GM23248 (cell line): ENCODE data around the gene KLF7. TPM values are rescaled to one million over a fixed set of nuclear protein-coding genes. Genes with fewer than 3 reads are reported as not detected.

ENCODE experiments used
- DNase-seq: peaks from one replicate; pipeline ENCODE4 v3.0.0-alpha.2; 2015
- H2AFZ ChIP-seq: fragments of 200-600 bp; sonication (generic); 2 replicates; pipeline ENCODE4 v1.6.1; 2016; ENCODE audit warnings: antibody characterized with exemption
- H3F3A ChIP-seq: fragments of 200-600 bp; sonication (generic); 2 replicates; pipeline ENCODE4 v1.6.1; 2016; ENCODE audit warnings: mild to moderate bottlenecking, antibody characterized with exemption, mixed run types; ENCODE audit not compliant: insufficient read depth
- H3K27ac ChIP-seq: fragments of 200-600 bp; sonication (generic); 2 replicates; pipeline ENCODE4 v1.5.1; 2016; ENCODE audit warnings: mild to moderate bottlenecking
- H3K27me3 ChIP-seq: fragments of 200-600 bp; sonication (generic); replicated peaks from 2 replicates; pipeline ENCODE4 v1.6.1; 2016; ENCODE audit warnings: mild to moderate bottlenecking; ENCODE audit not compliant: insufficient read depth
- H3K36me3 ChIP-seq: fragments of 200-600 bp; sonication (generic); 2 replicates; pipeline ENCODE4 v1.6.1; 2016; ENCODE audit warnings: low read depth, mild to moderate bottlenecking
- H3K4me1 ChIP-seq: fragments of 200-600 bp; sonication (generic); 2 replicates; pipeline ENCODE4 v1.6.1; 2016; ENCODE audit warnings: mild to moderate bottlenecking; ENCODE audit not compliant: insufficient read depth
- H3K4me2 ChIP-seq: fragments of 200-600 bp; sonication (generic); one replicate; pipeline ENCODE4 v1.6.1; 2016; ENCODE audit warnings: mild to moderate bottlenecking; ENCODE audit not compliant: unreplicated experiment
- H3K4me3 ChIP-seq: fragments of 200-600 bp; sonication (generic); 2 replicates; pipeline ENCODE4 v1.5.1; 2016; ENCODE audit warnings: mild to moderate bottlenecking
- H3K79me2 ChIP-seq: fragments of 200-600 bp; sonication (generic); 2 replicates; pipeline ENCODE4 v1.6.1; 2016; ENCODE audit warnings: mild to moderate bottlenecking; ENCODE audit not compliant: insufficient read depth
- H3K9ac ChIP-seq: fragments of 200-600 bp; sonication (generic); 2 replicates; pipeline ENCODE4 v1.6.1; 2016; ENCODE audit warnings: mild to moderate bottlenecking
- H3K9me2 ChIP-seq: fragments of 200-600 bp; sonication (generic); 2 replicates; pipeline ENCODE4 v1.6.1; 2016; ENCODE audit warnings: mixed run types, mild to moderate bottlenecking, moderate library complexity; ENCODE audit not compliant: insufficient read depth
- H3K9me3 ChIP-seq: fragments of 200-600 bp; sonication (generic); one replicate; pipeline ENCODE4 v1.6.1; 2017; ENCODE audit warnings: low read depth
- H4K20me1 ChIP-seq: fragments of 200-600 bp; sonication (generic); 2 replicates; pipeline ENCODE4 v1.6.0; 2016; ENCODE audit not compliant: insufficient read depth
- EZH2 ChIP-seq: fragments of 200-600 bp; sonication (generic); IDR thresholded peaks from 2 replicates; pipeline ENCODE4 v1.6.1; 2018; ENCODE audit warnings: antibody characterized with exemption, mild to moderate bottlenecking; ENCODE audit not compliant: insufficient read depth, poor library complexity, severe bottlenecking
- EZH2phosphoT487 ChIP-seq: fragments of 200-600 bp; sonication (generic); IDR thresholded peaks from 2 replicates; pipeline ENCODE4 v1.6.1; 2018; ENCODE audit warnings: antibody characterized with exemption, moderate library complexity, mild to moderate bottlenecking, low read depth; ENCODE audit not compliant: insufficient read depth
- WGBS, 2 experiments: methylation state at CpG; one replicate each; pipeline ENCODE4 v1.1.6; 2015 to 2017; ENCODE audit warnings: low lambda C conversion rate in 2 of 2, low coverage in 1 of 2; ENCODE audit errors: missing lambda C conversion rate in 2 of 2; 5-methylcytosine and 5-hydroxymethylcytosine counted together
- in situ Hi-C: fragments of 300-500 bp; cut with MboI; formaldehyde crosslinking; loops from 2 replicates; pipeline ENCODE4 v1.15.0; 2020
- polyA plus RNA-seq: library from polyadenylated mRNA; unstranded; fragments of >200 nt; fragmentation: Nextera tagmentation; extraction: Ambion mirVana; gene quantifications from 2 replicates; pipeline ENCODE4 v1.2.1, GENCODE V29; 2016
- total RNA-seq: library from RNA; depleted of rRNA; stranded (reverse); fragments of >200 nt; shearing (Covaris generic); gene quantifications from 2 replicates; pipeline ENCODE4 v1.2.3, GENCODE V29; 2014

KLF7 gene
- total and polyA plus RNA-seq, 2 experiments from 2014 or later, result 22.5 to 39.4 TPM

- Histone ChIP-seq H3K9ac (no peak overlapping the region), H3F3A (peaks cover 7% of the 10 kb centered on the region), H3K79me2 (peaks cover 100% of the 10 kb centered on the region), H3K36me3 (peaks cover 40% of the 10 kb centered on the region), H3K4me2 (no peak overlapping the region), H3K27ac (no peak overlapping the region), H3K4me1 (peaks cover 3% of the 10 kb centered on the region; the same call in 1 of the 2 replicates), H2AFZ (no peak overlapping the region), H3K4me3 (no peak overlapping the region), H3K9me2 (no peaks in the 10 kb centered on the region), H3K27me3 (no peaks in the 10 kb centered on the region), H4K20me1 (0 out of 2 replicates have a peak, but pooled peaks cover 3% of the 10 kb centered on the region), H3K9me3 (no peaks in the 10 kb centered on the region)
- TF ChIP-seq EZH2 (no peak), EZH2phosphoT487 (no peak)
- in situ Hi-C loops, result no loop called here
- DNase-seq, result no peak
- 81 to 89% methylated on average over 3 of the region's 3 CpGs for WGBS, 2 experiments
These were observed 76.9 kb downstream of the KLF7 start for GRCh38 chr2:207088839-207089238.

- Histone ChIP-seq H3K36me3 (peaks cover 45% of the 10 kb centered on the region), H3K9me3 (no peaks in the 10 kb centered on the region), H3K79me2 (peaks cover 100% of the 10 kb centered on the region), H3K27me3 (no peaks in the 10 kb centered on the region), H3K27ac (no peak overlapping the region), H3K9me2 (no peaks in the 10 kb centered on the region), H3K4me2 (no peak overlapping the region), H3K9ac (no peak overlapping the region), H3F3A (peaks cover 12% of the 10 kb centered on the region), H3K4me3 (no peak overlapping the region), H2AFZ (no peak overlapping the region), H4K20me1 (0 out of 2 replicates have a peak, but pooled peaks cover 3% of the 10 kb centered on the region), H3K4me1 (peaks cover 8% of the 10 kb centered on the region; the same call in 1 of the 2 replicates)
- WGBS, 2 experiments, result 91 to 92% methylated on average over 7 of the region's 7 CpGs
- in situ Hi-C loops, result no loop called here
- no peak for DNase-seq
- TF ChIP-seq EZH2phosphoT487, result no peak
- no peak for TF ChIP-seq EZH2
These were observed 77.5 kb downstream of the KLF7 start for GRCh38 chr2:207088276-207088675.

DNA sequence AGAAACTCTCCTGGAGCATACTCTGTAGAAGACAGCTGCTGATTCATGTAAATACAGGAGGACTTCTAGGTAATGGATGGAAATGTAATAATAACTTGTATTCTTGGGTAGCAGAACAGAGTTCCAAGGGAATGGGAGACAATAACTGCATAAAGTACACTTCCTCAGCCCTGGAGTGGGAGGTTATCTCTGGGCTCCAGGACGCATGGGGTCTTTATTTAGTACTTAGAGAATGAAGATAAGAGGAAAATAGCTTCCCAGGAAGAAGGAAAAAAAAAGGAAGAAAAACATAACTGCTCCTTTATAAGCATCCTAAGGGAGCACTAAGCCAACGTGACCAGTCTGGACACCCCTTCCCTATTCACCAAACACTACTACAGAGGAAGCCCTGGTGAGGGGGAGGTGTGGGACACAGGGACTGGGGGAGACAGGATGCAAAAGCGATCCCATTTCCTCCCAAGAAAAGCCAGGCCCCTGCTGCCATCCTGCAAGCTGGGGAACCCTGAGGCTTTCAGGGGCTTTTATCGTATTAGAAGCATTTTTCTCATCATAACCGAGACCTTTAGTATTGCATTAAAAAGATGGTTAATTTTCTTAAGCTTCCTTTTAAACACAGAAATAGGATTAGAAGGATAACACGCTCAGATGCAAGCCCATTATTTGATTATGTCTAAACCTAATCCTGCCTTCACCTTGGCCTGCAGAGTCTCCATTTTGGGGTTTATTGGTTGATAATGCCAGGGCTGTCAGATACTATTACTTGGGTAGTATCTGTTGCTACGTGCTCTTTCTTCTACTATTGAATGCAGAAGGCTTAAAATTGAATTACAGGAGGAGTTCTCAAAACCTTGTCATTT, 78.5 kb downstream of the KLF7 start:
- Histone ChIP-seq H3K4me3 (no peak overlapping the region), H3K9me2 (no peaks in the 10 kb centered on the region), H3K27me3 (no peaks in the 10 kb centered on the region), H2AFZ (no peak overlapping the region), H3K36me3 (peaks cover 50% of the 10 kb centered on the region), H3K4me1 (peaks cover 10% of the 10 kb centered on the region; the same call in 1 of the 2 replicates), H3F3A (peaks cover 22% of the 10 kb centered on the region), H3K4me2 (no peak overlapping the region), H3K27ac (no peak overlapping the region), H3K9ac (no peak overlapping the region), H3K79me2 (peaks cover 100% of the 10 kb centered on the region), H3K9me3 (no peaks in the 10 kb centered on the region), H4K20me1 (0 out of 2 replicates have a peak, but pooled peaks cover 4% of the 10 kb centered on the region)
- DNase-seq, result no peak
- in situ Hi-C loops, result no loop called here
- WGBS, 2 experiments, result 88 to 89% methylated on average over 7 of the region's 7 CpGs
- no peak for TF ChIP-seq EZH2

- peaks cover 23% of the 10 kb centered on the region for H3F3A ChIP-seq
- no peak for DNase-seq
- no peak overlapping the region for H3K9ac ChIP-seq
- H3K4me1 ChIP-seq, result peaks cover 10% of the 10 kb centered on the region; the same call in 1 of the 2 replicates
- no peak overlapping the region for H3K4me3 ChIP-seq
- peaks cover 100% of the 10 kb centered on the region for H3K79me2 ChIP-seq
- no peaks in the 10 kb centered on the region for H3K9me2 ChIP-seq
- no peak overlapping the region for H3K4me2 ChIP-seq
- no peak overlapping the region for H3K27ac ChIP-seq
- H2AFZ ChIP-seq, result no peak overlapping the region
- peaks cover 51% of the 10 kb centered on the region for H3K36me3 ChIP-seq
- TF ChIP-seq EZH2phosphoT487 (no peak), EZH2 (no peak)
- no peaks in the 10 kb centered on the region for H3K27me3 ChIP-seq
- in situ Hi-C loops, result no loop called here
- 0 out of 2 replicates have a peak, but pooled peaks cover 7% of the 10 kb centered on the region for H4K20me1 ChIP-seq
- H3K9me3 ChIP-seq, result no peaks in the 10 kb centered on the region
- 89 to 93% methylated on average over 8 of the region's 8 CpGs for WGBS, 2 experiments
These were observed 79.6 kb downstream of the KLF7 start for GRCh38 chr2:207086136-207086535.
